Neural progenitor cell (in vitro differentiated cells): ENCODE measurements around the gene GLIS2. TPM values are rescaled to one million over a fixed set of nuclear protein-coding genes. Genes with fewer than 3 reads are reported as not detected.

Source experiments
- DNase-seq: peaks from one replicate; pipeline ENCODE4 v3.0.0-alpha.2; 2016; ENCODE audit warnings: low spot score
- H2AFZ ChIP-seq: fragments of 200-600 bp; sonication (generic); replicated peaks from 2 replicates; pipeline ENCODE4 v1.6.1; 2016; ENCODE audit warnings: antibody characterized with exemption
- H3F3A ChIP-seq: fragments of 200-600 bp; sonication (generic); 2 replicates; pipeline ENCODE4 v1.6.1; 2016; ENCODE audit warnings: antibody characterized with exemption, low read depth
- H3K27ac ChIP-seq: fragments of 200-600 bp; sonication (generic); 2 replicates; pipeline ENCODE4 v1.5.1; 2016; ENCODE audit warnings: mild to moderate bottlenecking
- H3K27me3 ChIP-seq: fragments of 200-600 bp; sonication (generic); 2 replicates; pipeline ENCODE4 v1.6.1; 2016; ENCODE audit warnings: mild to moderate bottlenecking, moderate library complexity
- H3K36me3 ChIP-seq: fragments of 200-600 bp; sonication (generic); 2 replicates; pipeline ENCODE4 v1.5.1; 2016
- H3K4me1 ChIP-seq: fragments of 200-600 bp; sonication (generic); 2 replicates; pipeline ENCODE4 v1.6.1; 2016; ENCODE audit warnings: mixed run types
- H3K4me2 ChIP-seq: fragments of 200-600 bp; sonication (generic); 2 replicates; pipeline ENCODE4 v1.6.1; 2016
- H3K4me3 ChIP-seq: fragments of 200-600 bp; sonication (generic); 2 replicates; pipeline ENCODE4 v1.5.1; 2016
- H3K79me2 ChIP-seq: fragments of 200-600 bp; sonication (generic); 2 replicates; pipeline ENCODE4 v1.6.1; 2016; ENCODE audit warnings: low read depth
- H3K9ac ChIP-seq: fragments of 200-600 bp; sonication (generic); 2 replicates; pipeline ENCODE4 v1.6.1; 2016
- H3K9me3 ChIP-seq: fragments of 200-600 bp; sonication (generic); 2 replicates; pipeline ENCODE4 v1.5.1; 2016; ENCODE audit warnings: low read depth
- H4K20me1 ChIP-seq: fragments of 200-600 bp; sonication (generic); 2 replicates; pipeline ENCODE4 v1.6.1; 2016; ENCODE audit warnings: low read depth
- H3K27ac Mint-ChIP-seq: 3 replicates; pipeline ENCODE4 v1.8.0; 2021; ENCODE audit warnings: mixed read lengths
- H3K27me3 Mint-ChIP-seq: 2 replicates; pipeline ENCODE4 v1.8.0; 2022; ENCODE audit warnings: low read depth, mild to moderate bottlenecking, inconsistent platforms, moderate library complexity, mixed read lengths; ENCODE audit not compliant: insufficient read depth
- H3K36me3 Mint-ChIP-seq: 3 replicates; pipeline ENCODE4 v1.8.0; 2021; ENCODE audit warnings: mixed read lengths
- H3K4me1 Mint-ChIP-seq: 3 replicates; pipeline ENCODE4 v1.8.0; 2021; ENCODE audit warnings: mixed read lengths
- H3K4me3 Mint-ChIP-seq: 3 replicates; pipeline ENCODE4 v1.8.0; 2021; ENCODE audit warnings: mild to moderate bottlenecking, moderate library complexity, mixed read lengths
- H3K9me3 Mint-ChIP-seq: 3 replicates; pipeline ENCODE4 v1.8.0; 2020; ENCODE audit warnings: mixed read lengths
- CTCF ChIP-seq: fragments of 200-600 bp; sonication (generic); IDR thresholded peaks from 2 replicates; pipeline ENCODE4 v1.5.1; 2017; ENCODE audit warnings: antibody characterized with exemption, mild to moderate bottlenecking
- EZH2 ChIP-seq: fragments of 200-600 bp; sonication (generic); IDR thresholded peaks from 2 replicates; pipeline ENCODE4 v1.6.1; 2017; ENCODE audit warnings: antibody characterized with exemption, mild to moderate bottlenecking, moderate library complexity
- EZH2phosphoT487 ChIP-seq: fragments of 200-600 bp; sonication (generic); IDR thresholded peaks from 2 replicates; pipeline ENCODE4 v1.6.1; 2017; ENCODE audit warnings: antibody characterized with exemption
- total RNA-seq: library from RNA; depleted of rRNA; stranded (reverse); fragments of >200 nt; gene quantifications from 2 replicates; pipeline ENCODE4 v1.2.3, GENCODE V29; 2015; ENCODE audit warnings: low replicate concordance

Gene GLIS2
- total RNA-seq, 1 donor from 2014 or later: 0.15 TPM

DNA sequence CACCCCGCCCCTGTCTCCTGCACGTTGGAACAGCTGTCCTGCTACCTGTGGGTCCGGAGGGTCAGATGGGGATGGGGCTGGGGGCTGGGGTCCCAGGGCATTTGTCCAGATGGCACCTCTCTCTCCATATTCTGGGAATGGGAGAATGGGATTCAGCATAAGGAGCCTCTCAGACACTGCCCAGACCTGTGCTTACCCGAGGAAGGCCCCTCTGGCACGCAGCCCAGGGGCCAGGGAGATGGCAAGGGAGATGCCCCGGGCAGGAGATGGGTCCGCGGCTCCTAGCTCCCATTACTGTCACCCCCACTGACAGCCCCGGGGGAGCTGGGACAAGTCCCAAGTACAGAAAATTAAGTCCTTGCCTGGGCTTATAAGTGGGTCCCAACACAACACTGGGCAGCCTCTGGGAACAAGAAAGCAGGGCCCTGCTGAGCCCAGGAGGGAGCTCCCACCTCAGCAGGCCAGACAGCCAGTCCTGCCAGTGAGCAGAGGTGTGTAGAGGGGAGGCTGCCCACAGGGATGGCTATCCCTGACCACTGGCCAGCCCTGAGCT lies 57.6 kb downstream of the GLIS2 start:
- no peak for DNase-seq
- Histone ChIP-seq H3F3A (peaks cover 31% of the 10 kb centered on the region), H3K36me3 (no peaks in the 10 kb centered on the region), H3K4me1 (peaks cover 47% of the 10 kb centered on the region), H3K9me3 (no peaks in the 10 kb centered on the region), H3K27ac (no peak overlapping the region), H3K79me2 (peaks cover 4% of the 10 kb centered on the region), H4K20me1 (peaks cover 47% of the 10 kb centered on the region), H2AFZ (no peak overlapping the region), H3K9ac (no peak overlapping the region), H3K27me3 (peaks cover 5% of the 10 kb centered on the region), H3K4me2 (peak overlapping the region; percentile 96), H3K4me3 (peak overlapping the region; percentile 26)
- Mint-ChIP-seq H3K4me3 (peak overlapping the region; percentile 71), H3K9me3 (no peaks in the 10 kb centered on the region), H3K27ac (no peak overlapping the region), H3K36me3 (no peaks in the 10 kb centered on the region), H3K4me1 (peaks cover 41% of the 10 kb centered on the region), H3K27me3 (peaks cover 4% of the 10 kb centered on the region)
- TF ChIP-seq EZH2phosphoT487 (no peak), CTCF (no peak), EZH2 (no peak)

DNA sequence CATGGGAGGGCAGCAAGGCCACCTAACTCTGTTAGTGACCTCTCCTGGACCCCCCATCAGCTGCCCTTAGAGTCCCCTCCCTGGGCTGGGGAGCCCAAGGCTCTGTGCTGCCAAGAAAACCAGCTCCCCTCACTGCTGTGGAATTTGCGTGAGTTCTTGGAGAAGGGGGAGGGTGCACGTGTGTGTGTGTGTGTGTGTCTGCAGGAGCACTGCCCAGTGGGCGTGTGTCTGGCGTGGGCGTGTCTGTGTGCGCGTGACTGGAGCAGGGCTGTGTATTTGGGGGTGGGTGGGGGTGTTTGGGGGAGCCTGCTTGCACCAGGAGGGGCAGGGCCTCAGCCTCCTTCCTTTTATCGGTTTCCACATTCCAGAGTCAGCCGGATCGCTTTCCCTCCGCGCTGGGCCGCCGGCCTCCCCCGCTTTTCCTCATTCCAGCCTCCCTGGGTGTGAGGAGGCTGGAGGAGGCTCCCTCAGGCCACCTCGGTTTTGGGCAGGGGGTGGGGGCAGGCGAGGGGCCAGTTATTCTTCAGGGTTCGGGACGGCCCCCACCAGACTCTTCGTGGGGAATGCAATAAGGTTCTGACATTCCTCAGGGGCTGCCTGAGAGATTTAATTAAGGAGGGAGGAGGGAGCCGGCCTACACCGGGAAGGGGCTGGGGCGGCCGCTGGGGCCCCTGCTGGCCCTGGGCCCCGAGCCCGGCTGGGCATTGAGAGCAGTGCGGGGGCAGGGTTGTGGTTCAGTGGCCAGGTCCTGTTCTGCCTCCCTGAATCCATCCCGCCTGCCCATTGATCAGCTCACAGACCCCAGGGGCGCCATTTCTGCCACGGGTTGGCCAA lies 58.3 kb downstream of the GLIS2 start:
- H3K4me3 ChIP-seq: peak overlapping the region; percentile 26
- peaks cover 5% of the 10 kb centered on the region for H3K27me3 ChIP-seq
- Mint-ChIP-seq H3K36me3 (no peaks in the 10 kb centered on the region), H3K4me3 (peak overlapping the region; percentile 71), H3K27ac (peak overlapping the region; percentile 69), H3K27me3 (peaks cover 6% of the 10 kb centered on the region), H3K9me3 (no peaks in the 10 kb centered on the region), H3K4me1 (peaks cover 41% of the 10 kb centered on the region)
- H3K9me3 ChIP-seq: no peaks in the 10 kb centered on the region
- peaks cover 31% of the 10 kb centered on the region for H3F3A ChIP-seq
- no peak overlapping the region for H3K27ac ChIP-seq
- H2AFZ ChIP-seq: no peak overlapping the region
- TF ChIP-seq EZH2phosphoT487 (no peak), EZH2 (no peak), CTCF (no peak)
- DNase-seq: peak; percentile 78
- H3K36me3 ChIP-seq: no peaks in the 10 kb centered on the region
- H4K20me1 ChIP-seq: peaks cover 52% of the 10 kb centered on the region
- peak overlapping the region; percentile 96 for H3K4me2 ChIP-seq
- peaks cover 53% of the 10 kb centered on the region for H3K4me1 ChIP-seq
- peaks cover 4% of the 10 kb centered on the region for H3K79me2 ChIP-seq
- no peak overlapping the region for H3K9ac ChIP-seq

DNA sequence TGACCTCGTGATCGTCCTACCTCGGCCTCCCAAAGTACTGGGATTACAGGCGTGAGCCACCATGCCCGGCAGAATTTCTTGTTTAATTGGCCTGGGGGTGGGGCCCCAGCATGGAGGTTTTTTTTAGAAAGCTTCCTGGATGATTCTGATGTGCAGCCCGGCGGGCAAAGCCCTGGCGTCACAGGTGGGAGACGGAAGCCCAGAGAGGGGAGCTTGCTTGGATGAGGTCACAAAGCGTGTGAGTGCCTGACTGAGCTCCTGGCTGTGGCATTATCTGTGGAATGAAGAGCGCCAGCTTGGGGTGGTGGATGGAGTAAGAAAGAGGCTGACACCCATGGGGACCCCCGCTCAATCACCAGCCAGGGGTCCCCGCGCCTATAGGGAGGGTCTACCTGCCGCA lies 59.9 kb downstream of the GLIS2 start:
- Histone ChIP-seq H3K9me3 (no peaks in the 10 kb centered on the region), H3K4me3 (no peak overlapping the region), H3K27ac (no peak overlapping the region), H3K4me1 (peaks cover 55% of the 10 kb centered on the region), H4K20me1 (peaks cover 53% of the 10 kb centered on the region), H3K9ac (no peak overlapping the region), H3K36me3 (no peaks in the 10 kb centered on the region), H3K4me2 (no peak overlapping the region), H3F3A (peaks cover 31% of the 10 kb centered on the region), H3K79me2 (peaks cover 4% of the 10 kb centered on the region), H3K27me3 (peaks cover 5% of the 10 kb centered on the region), H2AFZ (no peak overlapping the region)
- Mint-ChIP-seq H3K27me3 (peaks cover 6% of the 10 kb centered on the region), H3K4me1 (peaks cover 51% of the 10 kb centered on the region), H3K9me3 (no peaks in the 10 kb centered on the region), H3K27ac (peak overlapping the region; percentile 79), H3K4me3 (no peak overlapping the region), H3K36me3 (no peaks in the 10 kb centered on the region)
- no peak for TF ChIP-seq EZH2
- no peak for TF ChIP-seq CTCF
- no peak for TF ChIP-seq EZH2phosphoT487
- peak; percentile 1 for DNase-seq
